Astrocyte of the spinal cord (primary cell): Measurements from ENCODE around the gene ADISSP.

Source experiments
- DNase-seq: peaks from one replicate; pipeline ENCODE4 v3.0.0; 2011; ENCODE audit warnings: low read depth, low spot score
- H3K4me3 ChIP-seq: 2 replicates; pipeline ENCODE4 v1.5.1; 2011; ENCODE audit warnings: low read depth, mild to moderate bottlenecking, low read length, moderate library complexity
- CTCF ChIP-seq: IDR thresholded peaks from 2 replicates; pipeline ENCODE4 v1.5.1; 2012; ENCODE audit warnings: low read depth, mild to moderate bottlenecking, low read length, inconsistent platforms
- in situ Hi-C: cut with HindIII; loops from 2 replicates; pipeline ENCODE4 v1.10.0; 2017; ENCODE audit warnings: low sequenced_read_pairs

The ADISSP gene

DNA sequence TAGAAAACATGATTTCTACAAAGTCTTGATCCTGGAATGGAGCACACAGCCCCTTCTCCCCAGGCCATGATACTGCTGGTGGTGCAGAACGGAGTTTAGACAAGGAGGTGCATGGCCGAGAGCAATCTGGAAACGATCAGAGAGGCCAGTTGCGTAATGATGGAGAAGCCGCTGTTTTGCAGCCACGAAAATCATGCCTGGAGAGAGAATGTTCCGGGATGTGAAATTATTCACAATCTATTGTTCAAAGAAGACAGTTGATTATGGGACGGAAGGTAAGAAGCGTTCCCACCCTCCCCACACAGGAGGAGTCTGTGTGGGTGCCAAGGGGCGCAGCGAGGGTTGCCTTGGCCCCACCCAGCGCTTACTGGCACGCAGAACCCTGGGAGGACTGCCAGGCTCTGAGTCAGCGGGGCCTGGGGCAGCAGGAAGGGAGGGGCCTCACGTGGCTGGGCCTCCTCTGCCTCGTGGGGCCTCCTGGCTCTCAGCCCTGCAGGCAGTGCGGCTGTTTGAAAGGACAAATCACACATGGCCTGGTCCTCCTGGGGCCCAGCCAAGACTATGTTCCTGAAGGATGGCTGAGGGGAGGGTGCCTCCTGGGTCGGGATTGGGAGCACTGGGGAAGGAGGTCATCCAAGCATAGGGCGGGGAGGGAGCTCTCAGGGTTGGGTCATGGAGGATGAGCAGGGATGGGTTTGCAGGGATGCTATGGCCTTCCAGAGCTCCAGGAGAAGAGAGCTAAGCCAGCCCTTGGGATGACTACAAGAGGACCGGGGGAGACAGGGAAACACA is 44.1 kb upstream of the ADISSP start:
- H3K4me3 ChIP-seq: peak overlapping the region; percentile 25
- no peak for TF ChIP-seq CTCF
- peak; percentile 100 for DNase-seq
- in situ Hi-C loops: no loop called here

DNA sequence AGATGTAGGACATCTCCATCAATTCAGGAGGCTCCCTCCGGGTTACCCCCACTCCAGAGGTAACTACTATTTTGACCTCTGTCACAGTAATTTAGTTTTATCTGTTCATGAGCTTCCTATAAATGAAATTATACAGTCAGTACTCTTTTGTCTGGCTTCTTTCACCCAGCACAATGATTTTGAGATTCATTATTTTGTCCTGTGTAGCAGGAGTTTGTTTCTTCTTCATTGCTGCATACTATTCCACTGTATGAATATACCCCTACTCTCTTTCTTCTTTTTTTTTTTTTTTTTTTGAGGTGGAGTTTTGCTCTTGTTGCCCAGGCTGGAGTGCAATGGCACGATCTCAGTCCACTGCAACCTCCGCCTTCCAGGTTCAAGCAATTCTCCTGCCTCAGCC is 41.0 kb upstream of the ADISSP start:
- TF ChIP-seq CTCF: no peak

DNA sequence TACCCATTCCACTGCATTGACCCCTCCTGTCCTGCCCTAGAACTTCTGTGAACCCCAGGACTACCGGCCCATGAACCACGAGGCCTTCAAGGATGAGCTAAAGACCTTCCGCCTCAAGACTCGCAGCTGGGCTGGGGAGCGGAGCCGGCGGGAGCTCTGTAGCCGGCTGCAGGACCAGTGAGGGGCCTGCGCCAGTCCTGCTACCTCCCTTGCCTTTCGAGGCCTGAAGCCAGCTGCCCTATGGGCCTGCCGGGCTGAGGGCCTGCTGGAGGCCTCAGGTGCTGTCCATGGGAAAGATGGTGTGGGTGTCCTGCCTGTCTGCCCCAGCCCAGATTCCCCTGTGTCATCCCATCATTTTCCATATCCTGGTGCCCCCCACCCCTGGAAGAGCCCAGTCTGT is 37.2 kb upstream of the ADISSP start:
- no peak overlapping the region for H3K4me3 ChIP-seq
- DNase-seq: no peak
- in situ Hi-C loops: no loop called here
- TF ChIP-seq CTCF: no peak

More for the DNA sequence above, 41.0 kb upstream of the ADISSP start:
- no peak for DNase-seq
- in situ Hi-C loops: no loop called here
- H3K4me3 ChIP-seq: no peak overlapping the region

DNA sequence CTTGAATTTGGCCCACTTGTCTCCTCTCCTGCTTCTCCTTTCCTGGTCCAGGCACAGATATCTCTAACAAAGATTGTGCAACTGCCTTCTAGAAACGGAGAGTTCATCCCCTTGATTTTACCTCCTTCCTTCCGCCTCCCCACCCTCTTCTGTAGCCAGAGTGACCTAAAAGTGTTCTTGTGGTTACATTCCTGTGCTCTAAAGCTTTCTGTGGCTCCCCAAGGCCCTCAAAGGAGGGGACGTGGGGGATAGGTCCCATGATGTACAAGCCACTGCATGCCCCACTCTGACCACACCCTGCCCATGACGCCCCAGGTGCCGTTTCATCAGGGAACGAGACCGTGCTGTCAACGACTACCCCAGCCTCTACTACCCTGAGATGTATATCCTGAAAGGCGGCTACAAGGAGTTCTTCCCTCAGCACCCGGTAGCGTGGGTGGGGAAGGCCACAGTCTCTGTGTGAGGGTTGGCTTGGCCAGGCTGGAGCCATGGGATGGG is 36.8 kb upstream of the ADISSP start:
- DNase-seq: no peak
- no peak overlapping the region for H3K4me3 ChIP-seq
- TF ChIP-seq CTCF: no peak
- in situ Hi-C loops: no loop called here

- H3K4me3 ChIP-seq: no peak overlapping the region
- DNase-seq: no peak
- in situ Hi-C loops: no loop called here
- TF ChIP-seq CTCF: no peak
Measured at GRCh38 chr20:3803854-3804253, 36.3 kb upstream of the ADISSP start.

- in situ Hi-C loops: no loop called here
- DNase-seq: no peak
- no peak overlapping the region for H3K4me3 ChIP-seq
- TF ChIP-seq CTCF: no peak
Measured at GRCh38 chr20:3803289-3803688, 35.7 kb upstream of the ADISSP start.
